H1 (cell line): ENCODE data around the gene TMEM198. TPM values are rescaled to one million over a fixed set of nuclear protein-coding genes. Genes with fewer than 3 reads are reported as not detected.
A peak's percentile ranks its signal among the peaks of the same experiment; 100 is the strongest.

Experiments used
- CTCF ChIA-PET: fragments of 300-600 bp; sonication (Branson Sonifier 250); formaldehyde crosslinking; loops from one replicate; lab custom pipeline; 2021; ENCODE audit not compliant: partially characterized antibody; lab: Charles Lee
- POLR2A ChIA-PET: fragments of 300-600 bp; sonication (Branson Sonifier 250); formaldehyde crosslinking; loops from one replicate; lab custom pipeline; 2021; ENCODE audit warnings: inconsistent platforms; ENCODE audit not compliant: partially characterized antibody; lab: Charles Lee
- DNase-seq, 2 experiments: peaks; one replicate each; pipeline versions ENCODE4 v3.0.0 to v3.0.0-alpha.2; 2010 to 2022; ENCODE audit warnings: low spot score in 2 of 2, low read depth in 1 of 2, mixed read lengths in 1 of 2
- FAIRE-seq: peaks from 2 replicates; lab custom pipeline; 2011; peaks lifted over from hg19 to GRCh38; lab: Jason Lieb, UNC
- H2AFZ ChIP-seq: 2 replicates; pipeline ENCODE4 v1.8.1; 2012; ENCODE audit warnings: low read length, inconsistent platforms
- H2AK5ac ChIP-seq: 2 replicates; pipeline ENCODE4 v1.6.1; 2013; ENCODE audit warnings: low read depth, low read length
- H2BK120ac ChIP-seq: replicated peaks from 2 replicates; pipeline ENCODE3; 2013; ENCODE audit warnings: low read depth, low read length, inconsistent platforms
- H2BK12ac ChIP-seq: 2 replicates; pipeline ENCODE4 v1.6.1; 2013; ENCODE audit warnings: low read depth, low read length
- H2BK15ac ChIP-seq: 2 replicates; pipeline ENCODE4 v1.6.1; 2013; ENCODE audit warnings: low read length
- H2BK20ac ChIP-seq: 2 replicates; pipeline ENCODE4 v1.6.1; 2013; ENCODE audit warnings: low read length
- H2BK5ac ChIP-seq: 2 replicates; pipeline ENCODE4 v1.6.1; 2013; ENCODE audit warnings: low read depth, low read length
- H3K14ac ChIP-seq: 2 replicates; pipeline ENCODE4 v1.6.1; 2013; ENCODE audit warnings: inconsistent platforms; ENCODE audit not compliant: insufficient read length
- H3K18ac ChIP-seq: 2 replicates; pipeline ENCODE4 v1.6.1; 2013; ENCODE audit warnings: low read length; ENCODE audit errors: extremely low read depth
- H3K23ac ChIP-seq: 2 replicates; pipeline ENCODE4 v1.6.1; 2013; ENCODE audit warnings: inconsistent platforms; ENCODE audit not compliant: insufficient read length
- H3K23me2 ChIP-seq: 2 replicates; pipeline ENCODE4 v1.6.1; 2013; ENCODE audit warnings: low read depth, low read length
- H3K27ac ChIP-seq: 2 replicates; pipeline ENCODE4 v1.6.1; 2011; ENCODE audit warnings: low read depth, low read length, inconsistent platforms
- H3K27me3 ChIP-seq, 4 experiments: replicated peaks in 1 of 4; 1 replicate in 1 of 4; 2 replicates in 3 of 4; pipeline versions ENCODE4 v1.6.1 to v1.8.1; 2011 to 2013; ENCODE audit warnings: low read length in 3 of 4, mild to moderate bottlenecking in 3 of 4, inconsistent platforms in 2 of 4, mixed read lengths in 2 of 4, moderate library complexity in 1 of 4; ENCODE audit not compliant: control insufficient read depth in 3 of 4, insufficient read depth in 3 of 4; ENCODE audit errors: extremely low read depth in 1 of 4
- H3K36me3 ChIP-seq, 4 experiments: 2 replicates each; pipeline versions ENCODE4 v1.6.1 to v1.8.1; 2011 to 2013; ENCODE audit warnings: mild to moderate bottlenecking in 4 of 4, low read length in 3 of 4, moderate library complexity in 2 of 4, control low read depth in 1 of 4, inconsistent platforms in 1 of 4; ENCODE audit not compliant: insufficient read depth in 4 of 4, control insufficient read depth in 2 of 4
- H3K4ac ChIP-seq: replicated peaks from 2 replicates; pipeline ENCODE3; 2013; ENCODE audit warnings: low read length, low read depth, mixed read lengths, inconsistent platforms; ENCODE audit not compliant: insufficient read length
- H3K4me1 ChIP-seq, 4 experiments: replicated peaks in 1 of 4; 1 replicate in 1 of 4; 2 replicates in 3 of 4; pipeline versions ENCODE4 v1.6.1 to v1.8.1; 2011 to 2013; ENCODE audit warnings: low read length in 3 of 4, inconsistent platforms in 2 of 4, mixed read lengths in 1 of 4; ENCODE audit not compliant: insufficient read depth in 4 of 4, control insufficient read depth in 3 of 4
- H3K4me2 ChIP-seq, 2 experiments: 2 replicates each; pipeline versions ENCODE4 v1.6.1 to v1.8.1; 2011 to 2013; ENCODE audit warnings: low read depth in 2 of 2, low read length in 2 of 2, control low read depth in 1 of 2, inconsistent platforms in 1 of 2, mild to moderate bottlenecking in 1 of 2; ENCODE audit not compliant: insufficient read depth in 1 of 2
- H3K4me3 ChIP-seq, 4 experiments: fragments of 200-600, 300-600 bp in 1 of 4; sonication (generic), shearing (Covaris generic), sonication (Bioruptor Twin) in 1 of 4; 2 replicates each; pipeline versions ENCODE4 v1.5.1 to v1.8.1; 2011 to 2016; ENCODE audit warnings: low read length in 4 of 4, low read depth in 3 of 4, control low read depth in 2 of 4, inconsistent platforms in 2 of 4, mild to moderate bottlenecking in 2 of 4, mixed read lengths in 1 of 4, moderate library complexity in 1 of 4; ENCODE audit not compliant: insufficient read depth in 2 of 4; ENCODE audit errors: extremely low read depth in 1 of 4
- H3K56ac ChIP-seq: replicated peaks from 2 replicates; pipeline ENCODE3; 2013; ENCODE audit warnings: low read depth, mild to moderate bottlenecking, mixed read lengths, low read length, inconsistent platforms; ENCODE audit not compliant: insufficient read length
- H3K79me1 ChIP-seq: 2 replicates; pipeline ENCODE4 v1.6.1; 2013; ENCODE audit warnings: low read depth, low read length, control low read depth
- H3K79me2 ChIP-seq, 2 experiments: 2 replicates each; pipeline versions ENCODE4 v1.6.1 to v1.8.1; 2012 to 2013; ENCODE audit warnings: low read length in 2 of 2, mild to moderate bottlenecking in 2 of 2, inconsistent platforms in 1 of 2; ENCODE audit not compliant: insufficient read depth in 2 of 2, control insufficient read depth in 1 of 2
- H3K9ac ChIP-seq, 4 experiments: replicated peaks in 1 of 4; 1 replicate in 1 of 4; 2 replicates in 3 of 4; pipeline versions ENCODE4 v1.6.1 to v1.8.1; 2011 to 2013; ENCODE audit warnings: low read depth in 3 of 4, low read length in 3 of 4, control low read depth in 2 of 4, mild to moderate bottlenecking in 2 of 4, moderate library complexity in 2 of 4, inconsistent platforms in 1 of 4; ENCODE audit errors: extremely low read depth in 1 of 4
- H3K9me3 ChIP-seq, 2 experiments: 2 replicates each; pipeline versions ENCODE4 v1.6.1 to v1.8.1; 2012 to 2013; ENCODE audit warnings: mild to moderate bottlenecking in 2 of 2, moderate library complexity in 2 of 2, control low read depth in 1 of 2, inconsistent platforms in 1 of 2, low read depth in 1 of 2, low read length in 1 of 2, mixed read lengths in 1 of 2; ENCODE audit not compliant: insufficient read depth in 2 of 2
- H4K20me1 ChIP-seq, 2 experiments: replicated peaks in 1 of 2; 2 replicates each; pipeline versions ENCODE3 to v1.8.1; 2011 to 2013; ENCODE audit warnings: inconsistent platforms in 2 of 2, low read length in 2 of 2, mild to moderate bottlenecking in 1 of 2; ENCODE audit not compliant: insufficient read depth in 2 of 2, control insufficient read depth in 1 of 2
- H4K5ac ChIP-seq: 2 replicates; pipeline ENCODE4 v1.6.1; 2013; ENCODE audit warnings: low read length, low read depth, mixed read lengths, inconsistent platforms; ENCODE audit not compliant: insufficient read length
- H4K8ac ChIP-seq: 2 replicates; pipeline ENCODE4 v1.8.0; 2013; ENCODE audit warnings: mild to moderate bottlenecking, moderate library complexity, low read length, inconsistent platforms; ENCODE audit not compliant: insufficient read depth; ENCODE audit errors: extremely low read depth
- H4K91ac ChIP-seq: replicated peaks from 2 replicates; pipeline ENCODE3; 2013; ENCODE audit warnings: low read length, mixed read lengths, inconsistent platforms; ENCODE audit not compliant: insufficient read length
- CEBPB ChIP-seq: IDR thresholded peaks from 2 replicates; pipeline ENCODE4 v1.6.1; 2012; ENCODE audit warnings: low read depth, low read length
- CHD1 ChIP-seq: IDR thresholded peaks from 2 replicates; pipeline ENCODE4 v1.6.1; 2012; ENCODE audit warnings: low read depth, low read length, improper control_type of control experiment
- CREB1 ChIP-seq: IDR thresholded peaks from 2 replicates; pipeline ENCODE4 v1.6.1; 2012; ENCODE audit warnings: inconsistent platforms
- CTCF ChIP-seq, 3 experiments: IDR thresholded peaks; 1 replicate in 2 of 3; 2 replicates in 1 of 3; pipeline versions ENCODE4 v1.5.1 to v1.6.1; 2011; ENCODE audit warnings: low read length in 3 of 3, mild to moderate bottlenecking in 3 of 3, inconsistent platforms in 2 of 3, low read depth in 1 of 3, moderate library complexity in 1 of 3; ENCODE audit not compliant: insufficient read depth in 1 of 3; ENCODE audit errors: control extremely low read depth in 1 of 3
- JUN ChIP-seq: IDR thresholded peaks from 2 replicates; pipeline ENCODE4 v1.6.1; 2011; ENCODE audit warnings: low read depth, mild to moderate bottlenecking, improper control_type of control experiment, low read length
- POLR2AphosphoS5 ChIP-seq: IDR thresholded peaks from 2 replicates; pipeline ENCODE4 v1.6.1; 2011; ENCODE audit warnings: low read depth, low read length
- RAD21 ChIP-seq, 2 experiments: IDR thresholded peaks in 1 of 2; conservative IDR thresholded peaks in 1 of 2; 2 replicates each; pipeline ENCODE4 v1.6.1; 2011; ENCODE audit warnings: low read depth in 2 of 2, low read length in 2 of 2, improper control_type of control experiment in 1 of 2, inconsistent platforms in 1 of 2, mild to moderate bottlenecking in 1 of 2, moderate library complexity in 1 of 2
- TAF1 ChIP-seq: IDR thresholded peaks from 2 replicates; pipeline ENCODE4 v1.6.1; 2011; ENCODE audit warnings: mild to moderate bottlenecking, low read depth, low read length
- WGBS, 2 experiments: shearing (Covaris generic) in 1 of 2; methylation state at CpG; one replicate each; pipeline versions ENCODE4 v1.1.6 to v1.1.7; 2013 to 2015; ENCODE audit warnings: low lambda C conversion rate in 2 of 2, mixed read lengths in 2 of 2, inconsistent platforms in 1 of 2, low coverage in 1 of 2, missing lambda C conversion rate in 1 of 2; ENCODE audit not compliant: insufficient replicate concordance in 2 of 2, insufficient coverage in 1 of 2, insufficient read length in 1 of 2; ENCODE audit errors: extremely low coverage in 1 of 2, missing lambda C conversion rate in 1 of 2; 5-methylcytosine and 5-hydroxymethylcytosine counted together
- polyA plus RNA-seq, 7 experiments: library from polyadenylated mRNA; depleted of rRNA in 3 of 7; stranded (reverse) in 5 of 7; unstranded in 2 of 7; fragments of >200 nt in 5 of 7; fragments of 200-250 nt in 2 of 7; gene quantifications; 1 replicate in 5 of 7; 2 replicates in 1 of 7; 4 replicates in 1 of 7; pipeline versions ENCODE4 v1.2.1 to v1.2.3, GENCODE V29; 2011 to 2013; ENCODE audit warnings: missing spikeins in 2 of 7, mixed read lengths in 2 of 7
- total RNA-seq: library from RNA; stranded (reverse); fragmentation: NEBNext Ultra II Directional; extraction: Animal tissue kit (Norgen Biotek cat#: 25700); gene quantifications from 2 replicates; pipeline ENCODE4 v1.2.1, GENCODE V29; 2021

TMEM198 gene
- total and polyA plus RNA-seq, 2 of the 8 experiments (the other 6 are each of a cell fraction or from before 2014, with no cell fraction given) = 10.2 to 10.4 TPM

- peak within 1 kb of the TSS; percentile 36 for H3K4ac ChIP-seq
- peak within 1 kb of the TSS; percentile 54; the same call in 1 of the 2 replicates for H2AK5ac ChIP-seq
- no peaks in the 10 kb centered on the region for H3K79me2 ChIP-seq
- peaks cover 0 to 13% (median 2%) of the 10 kb centered on the region in 4 experiments; a peak in 4 of 7 replicates for H3K4me1 ChIP-seq
- H3K14ac ChIP-seq = no peak within 1 kb of the TSS
- no peaks in the 10 kb centered on the region for H3K9me3 ChIP-seq
- H3K23ac ChIP-seq = no peak within 1 kb of the TSS
- H3K9ac ChIP-seq = peak within 1 kb of the TSS; percentile 64 to 79 (median 72)
- ChIA-PET CTCF (interaction anchor here (0.7 to 14.4 kb wide), 17 partner anchors 13 to 195 kb away, joined by 3 to 143 read pairs (median 4); partner anchors contain the start of genes CHPF, INHA, OBSL1 and SLC4A3), POLR2A (interaction anchor here (0.6 to 13.4 kb wide), 22 partner anchors 8 to 613 kb away, joined by 3 to 127 read pairs (median 6); partner anchors contain the start of genes CHPF, GMPPA, INHA and OBSL1)
- H3K23me2 ChIP-seq = peaks cover 2% of the 10 kb centered on the region; the same call in 1 of the 2 replicates
- H2AFZ ChIP-seq = peak within 1 kb of the TSS; percentile 91
- peak within 1 kb of the TSS; percentile 13 for H2BK120ac ChIP-seq
- H3K4me3 ChIP-seq = peak within 1 kb of the TSS; percentile 75 to 87 (median 84)
- peak within 1 kb of the TSS; percentile 84 to 88 for H3K4me2 ChIP-seq
- H2BK5ac ChIP-seq = peak within 1 kb of the TSS; percentile 95
- H3K56ac ChIP-seq = peak within 1 kb of the TSS; percentile 92
- peak within 1 kb of the TSS; percentile 97 for H3K18ac ChIP-seq
- peak within 1 kb of the TSS; percentile 84 for H4K5ac ChIP-seq
- H4K91ac ChIP-seq = peak within 1 kb of the TSS; percentile 82
- FAIRE-seq (peak; percentile 86), DNase-seq (peak; percentile 93 to 96)
- no peaks in the 10 kb centered on the region; the same call in 1 of the 2 replicates for H3K79me1 ChIP-seq
- H2BK12ac ChIP-seq = peak within 1 kb of the TSS; percentile 82; the same call in 1 of the 2 replicates
- 0% methylated on average over 47 of the region's 57 CpGs; no CpG with 5 or more reads in 1 of the 2 experiments for WGBS, 2 experiments
- no peaks in the 10 kb centered on the region for H3K27me3 ChIP-seq
- peak within 1 kb of the TSS; percentile 92 for H2BK15ac ChIP-seq
- H3K27ac ChIP-seq = peak within 1 kb of the TSS; percentile 70
- peaks cover 0 to 6% (median 0%) of the 10 kb centered on the region in 4 experiments; a peak in 4 of 8 replicates for H3K36me3 ChIP-seq
- H4K20me1 ChIP-seq = no peaks in the 10 kb centered on the region
- peak within 1 kb of the TSS; percentile 95 for H4K8ac ChIP-seq
- H2BK20ac ChIP-seq = no peak within 1 kb of the TSS; the same call in 1 of the 2 replicates
- no peak for TF ChIP-seq CEBPB
- TF ChIP-seq RAD21 (IDR thresholded peaks at IDR 0.05 in 1 of 2, conservative IDR thresholded peaks at IDR 0.05 in 1 of 2; ENCODE audit: low read depth in 2 of 2, low read length in 2 of 2) = 0 out of 4 replicates have a peak, but pooled peaks of 1 of the 2 experiments have one; percentile 4
- TF ChIP-seq CTCF (IDR thresholded peaks at IDR 0.05; ENCODE audit: control extremely low read depth in 1 of 3, insufficient read depth in 1 of 3, low read depth in 1 of 3, low read length in 3 of 3) = no peak; a peak in 1 of 4 replicates
- 0 out of 2 replicates have a peak, but pooled peaks have one; percentile 19 for TF ChIP-seq JUN
- peak; percentile 83 for TF ChIP-seq TAF1
- TF ChIP-seq CREB1 = peak; percentile 84
- no peak for TF ChIP-seq CHD1
- TF ChIP-seq POLR2AphosphoS5 = peak; percentile 73; the same call in 1 of the 2 replicates
Measured at GRCh38 chr2:219597552-219598307, 53.9 kb downstream of the TMEM198 start, which contains the start of gene STK11IP. TSS of gene STK11IP (plus strand) at chr2:219597857. CDS start at chr2:219598120, 263 bp downstream.
